T-helper 9 cell (primary cell): ENCODE results near the gene DHRS1.

Source experiments
- DNase-seq: peaks from one replicate; pipeline ENCODE4 v3.0.0-alpha.2; 2020

Gene DHRS1

GRCh38 chr14:24327303-24327702 is 27.7 kb upstream of the DHRS1 start:
- DNase-seq: no peak

DNA sequence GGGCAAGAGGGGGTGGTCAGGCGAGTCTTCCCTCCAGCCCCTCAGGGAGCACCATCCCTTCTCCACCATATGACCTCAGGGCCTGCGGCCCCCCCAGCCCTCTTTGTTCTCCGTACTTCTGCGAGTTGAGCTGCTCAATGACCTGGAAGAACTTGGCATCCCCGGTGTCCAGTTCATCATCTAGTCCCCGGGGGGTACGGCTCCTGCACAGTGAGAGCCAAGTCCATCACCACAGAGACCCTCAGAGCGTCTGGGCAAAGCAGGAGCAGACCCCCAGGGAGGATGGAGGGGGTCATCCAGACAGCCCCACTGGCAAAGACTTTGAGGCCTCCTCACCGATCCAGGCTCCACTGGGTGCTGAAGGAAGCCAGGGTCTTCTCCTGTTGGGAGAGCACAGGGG is 26.4 kb upstream of the DHRS1 start:
- no peak for DNase-seq

DNA sequence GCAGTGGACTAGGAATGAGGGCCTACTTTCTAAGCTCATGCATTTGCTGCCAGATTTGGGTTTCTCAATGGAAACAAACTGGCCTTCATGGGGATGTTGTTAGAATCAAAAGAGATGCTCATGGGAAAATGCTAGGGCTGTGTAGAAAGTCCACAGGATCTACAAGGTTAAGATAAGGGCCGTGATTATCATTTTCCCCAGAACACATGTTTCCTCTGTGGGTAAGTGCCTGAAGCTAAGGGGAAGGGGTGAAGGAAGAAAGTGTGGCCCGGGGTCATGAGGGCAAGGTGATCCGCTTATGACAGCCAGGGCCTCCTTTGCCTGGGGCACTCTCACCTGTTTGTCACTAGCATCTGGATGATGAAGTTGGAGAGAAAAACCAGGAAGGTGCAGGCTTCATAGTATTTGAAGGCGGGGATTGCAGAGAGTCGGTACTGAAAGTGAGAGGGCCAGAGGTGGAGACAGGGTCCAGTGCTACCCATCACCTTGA is 25.5 kb upstream of the DHRS1 start:
- no peak for DNase-seq

DNA sequence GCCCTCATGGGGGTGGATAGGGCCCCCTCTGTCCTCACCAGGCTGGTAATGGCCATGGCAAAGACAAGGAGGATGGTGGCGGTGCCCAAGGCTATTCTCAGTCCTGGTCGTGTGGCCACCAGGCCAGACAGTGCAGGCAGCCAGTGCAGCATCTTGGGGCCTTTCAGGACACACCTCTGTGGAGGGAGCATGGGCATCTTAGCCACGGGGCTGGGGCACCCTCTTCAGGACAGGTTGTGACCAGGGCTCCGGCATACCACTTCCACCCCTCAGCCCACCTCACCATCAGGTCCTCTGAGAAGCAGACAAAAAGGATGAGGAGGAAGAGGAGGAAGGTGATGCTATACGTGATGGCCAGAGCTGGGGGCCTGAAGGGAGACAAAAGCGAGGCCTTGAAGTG is 24.4 kb upstream of the DHRS1 start:
- no peak for DNase-seq

DNA sequence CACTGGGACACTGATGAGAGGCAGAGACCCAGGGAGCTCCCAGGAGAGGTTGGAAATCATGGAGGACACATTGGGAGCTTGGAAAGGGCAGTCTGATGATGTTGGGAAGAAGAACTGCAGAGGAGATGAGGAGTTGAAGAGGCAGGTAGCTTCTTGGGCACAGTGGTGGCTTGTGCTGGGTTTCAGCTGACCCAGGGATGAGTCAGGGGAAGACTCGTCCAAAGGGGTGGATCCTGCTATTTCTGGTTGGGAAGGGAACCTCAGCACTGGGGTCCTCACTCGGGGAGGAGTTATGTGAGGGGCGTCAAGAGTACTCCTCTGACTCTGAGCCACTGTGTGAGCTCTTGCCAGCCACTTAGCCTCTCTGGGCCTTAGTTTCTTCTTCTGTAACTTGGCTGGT is 23.8 kb upstream of the DHRS1 start:
- no peak for DNase-seq

DNA sequence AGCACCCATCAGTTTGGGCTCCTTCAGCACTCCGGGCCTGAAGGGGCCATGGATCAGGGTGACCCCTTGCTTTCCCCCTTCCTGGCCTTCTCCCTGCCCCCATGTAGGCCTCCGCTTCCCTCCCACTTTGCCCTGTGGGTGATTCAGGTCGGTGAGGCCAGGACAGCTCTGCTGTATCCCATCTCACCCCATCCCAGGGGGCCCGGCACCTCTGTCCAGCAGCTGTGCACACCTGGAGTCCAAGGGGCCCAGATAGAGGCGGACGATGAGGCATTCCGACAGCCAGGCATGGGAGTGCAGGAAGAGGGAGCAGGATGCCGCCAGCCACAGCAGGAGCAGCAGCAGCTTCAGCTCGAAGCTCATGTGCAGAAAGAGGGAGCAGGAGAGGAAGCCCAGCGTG is 23.1 kb upstream of the DHRS1 start:
- no peak for DNase-seq

DNA sequence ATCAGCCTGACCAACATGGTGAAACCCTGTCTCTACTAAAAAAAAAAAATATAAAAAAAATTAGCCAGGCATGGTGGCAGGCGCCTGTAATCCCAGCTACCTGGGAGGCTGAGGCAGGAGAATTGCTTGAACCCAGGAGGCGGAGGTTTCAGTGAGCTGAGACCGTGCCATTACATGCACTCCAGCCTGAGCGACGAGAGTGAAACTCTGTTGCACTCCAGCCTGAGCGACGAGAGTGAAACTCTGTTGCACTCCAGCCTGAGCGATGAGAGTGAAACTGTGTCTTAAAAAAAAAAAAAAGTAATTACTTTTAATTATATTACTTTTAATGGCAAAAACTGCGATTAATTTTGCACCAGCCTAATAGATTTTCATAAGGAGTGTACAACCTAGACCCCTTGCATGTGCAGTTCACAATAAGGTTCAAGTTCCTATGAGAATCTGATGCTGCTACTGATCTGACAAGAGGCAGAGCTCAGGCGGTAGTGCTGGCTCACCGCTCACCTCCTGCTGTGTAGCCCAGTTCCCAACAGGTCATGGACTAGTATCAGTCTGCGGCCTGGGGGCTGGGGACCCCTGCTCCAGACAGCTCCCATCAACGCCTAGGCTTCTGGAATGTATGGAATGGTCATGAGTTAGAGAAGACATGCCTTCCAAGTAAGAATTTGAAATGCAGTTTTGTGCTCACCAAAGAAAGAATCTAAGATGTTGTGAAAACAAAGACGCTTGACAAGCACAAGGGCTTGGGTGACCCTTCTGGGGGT is 21.8 kb upstream of the DHRS1 start:
- DNase-seq: no peak

DNA sequence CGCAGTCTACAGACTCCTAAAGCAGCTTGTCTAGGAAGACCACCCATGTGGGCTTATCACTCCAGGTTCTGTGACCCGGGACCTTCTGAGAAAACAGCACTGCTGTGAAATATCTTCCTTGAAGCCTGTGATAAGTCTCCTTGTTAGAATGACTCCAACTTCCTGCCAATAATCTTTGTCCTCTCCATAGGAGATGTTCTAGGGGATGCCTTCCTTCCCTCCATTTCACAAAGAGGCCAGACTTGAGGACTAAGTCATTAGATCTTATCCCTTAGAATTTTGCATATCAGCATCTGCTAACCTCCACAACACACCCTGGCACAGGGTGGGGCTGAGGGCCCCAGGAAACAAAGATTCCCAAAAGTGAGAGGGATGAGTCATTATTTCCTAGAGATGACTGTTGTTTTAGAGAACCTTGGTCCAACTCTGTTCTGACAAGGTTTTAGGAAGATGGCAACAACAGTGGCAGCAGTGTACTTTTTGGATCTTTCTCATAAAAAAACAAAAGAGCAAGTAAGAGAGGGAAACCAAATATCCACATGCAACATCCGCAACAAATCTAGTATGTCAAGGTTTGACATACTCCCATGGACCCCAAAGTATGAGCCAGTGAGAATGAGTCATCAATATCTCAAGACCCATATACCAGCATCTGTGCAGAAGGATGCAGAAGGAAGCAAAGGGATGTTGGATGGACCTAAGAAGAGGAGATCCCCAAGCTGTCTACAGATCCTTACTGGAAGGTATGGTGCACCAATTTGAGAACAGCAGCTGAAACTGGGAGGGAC is 17.8 kb upstream of the DHRS1 start:
- no peak for DNase-seq

- DNase-seq: no peak
These were observed 17.0 kb upstream of the DHRS1 start for GRCh38 chr14:24316597-24316950.

DNA sequence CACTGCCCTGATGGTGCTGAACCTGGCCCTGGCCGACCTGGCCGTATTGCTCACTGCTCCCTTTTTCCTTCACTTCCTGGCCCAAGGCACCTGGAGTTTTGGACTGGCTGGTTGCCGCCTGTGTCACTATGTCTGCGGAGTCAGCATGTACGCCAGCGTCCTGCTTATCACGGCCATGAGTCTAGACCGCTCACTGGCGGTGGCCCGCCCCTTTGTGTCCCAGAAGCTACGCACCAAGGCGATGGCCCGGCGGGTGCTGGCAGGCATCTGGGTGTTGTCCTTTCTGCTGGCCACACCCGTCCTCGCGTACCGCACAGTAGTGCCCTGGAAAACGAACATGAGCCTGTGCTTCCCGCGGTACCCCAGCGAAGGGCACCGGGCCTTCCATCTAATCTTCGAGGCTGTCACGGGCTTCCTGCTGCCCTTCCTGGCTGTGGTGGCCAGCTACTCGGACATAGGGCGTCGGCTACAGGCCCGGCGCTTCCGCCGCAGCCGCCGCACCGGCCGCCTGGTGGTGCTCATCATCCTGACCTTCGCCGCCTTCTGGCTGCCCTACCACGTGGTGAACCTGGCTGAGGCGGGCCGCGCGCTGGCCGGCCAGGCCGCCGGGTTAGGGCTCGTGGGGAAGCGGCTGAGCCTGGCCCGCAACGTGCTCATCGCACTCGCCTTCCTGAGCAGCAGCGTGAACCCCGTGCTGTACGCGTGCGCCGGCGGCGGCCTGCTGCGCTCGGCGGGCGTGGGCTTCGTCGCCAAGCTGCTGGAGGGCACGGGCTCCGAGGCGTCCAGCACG is 16.4 kb upstream of the DHRS1 start:
- DNase-seq: no peak

GRCh38 chr14:24315243-24315806 is 15.7 kb upstream of the DHRS1 start:
- no peak for DNase-seq

DNA sequence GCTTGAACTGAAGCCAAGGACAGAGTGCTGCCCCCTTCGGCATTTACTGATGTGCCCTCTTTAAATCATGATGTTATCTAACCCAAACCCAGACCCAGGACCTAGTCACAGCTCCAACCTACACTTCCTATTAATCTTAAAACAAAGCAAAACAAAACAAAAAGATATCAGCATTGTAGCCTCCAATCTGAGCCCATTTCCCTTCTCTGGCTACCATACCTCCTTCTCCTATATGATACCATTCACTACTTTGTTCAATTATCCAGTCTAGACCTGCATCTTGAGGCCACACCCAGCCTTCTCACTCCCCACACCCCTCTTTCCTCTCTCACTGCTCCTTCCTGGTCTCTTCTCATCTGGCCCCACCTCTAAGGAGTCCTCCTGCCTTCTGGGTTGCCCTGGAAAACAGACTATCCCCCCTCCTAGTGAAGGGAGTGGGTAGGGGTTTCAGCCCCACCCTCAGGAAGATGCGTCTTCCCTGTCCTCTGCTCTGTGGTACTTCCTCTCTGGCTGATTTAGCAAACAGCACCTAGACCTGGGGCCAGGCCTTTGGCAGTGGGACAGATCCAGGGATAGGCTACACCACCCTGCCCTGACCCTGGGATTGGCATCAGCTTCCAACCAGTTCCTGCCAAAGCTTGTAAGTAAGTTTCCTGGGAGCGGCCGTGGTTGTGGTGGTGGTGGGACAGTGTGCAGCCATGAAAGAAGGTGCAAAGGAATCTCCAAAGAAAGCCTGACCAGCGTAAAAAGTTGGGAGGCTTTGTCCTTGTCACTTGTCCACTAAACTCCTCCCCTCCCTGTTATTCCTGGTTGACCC is 15.0 kb upstream of the DHRS1 start:
- DNase-seq: no peak

- DNase-seq: no peak
These were observed 14.3 kb upstream of the DHRS1 start for GRCh38 chr14:24313913-24314312.

DNA sequence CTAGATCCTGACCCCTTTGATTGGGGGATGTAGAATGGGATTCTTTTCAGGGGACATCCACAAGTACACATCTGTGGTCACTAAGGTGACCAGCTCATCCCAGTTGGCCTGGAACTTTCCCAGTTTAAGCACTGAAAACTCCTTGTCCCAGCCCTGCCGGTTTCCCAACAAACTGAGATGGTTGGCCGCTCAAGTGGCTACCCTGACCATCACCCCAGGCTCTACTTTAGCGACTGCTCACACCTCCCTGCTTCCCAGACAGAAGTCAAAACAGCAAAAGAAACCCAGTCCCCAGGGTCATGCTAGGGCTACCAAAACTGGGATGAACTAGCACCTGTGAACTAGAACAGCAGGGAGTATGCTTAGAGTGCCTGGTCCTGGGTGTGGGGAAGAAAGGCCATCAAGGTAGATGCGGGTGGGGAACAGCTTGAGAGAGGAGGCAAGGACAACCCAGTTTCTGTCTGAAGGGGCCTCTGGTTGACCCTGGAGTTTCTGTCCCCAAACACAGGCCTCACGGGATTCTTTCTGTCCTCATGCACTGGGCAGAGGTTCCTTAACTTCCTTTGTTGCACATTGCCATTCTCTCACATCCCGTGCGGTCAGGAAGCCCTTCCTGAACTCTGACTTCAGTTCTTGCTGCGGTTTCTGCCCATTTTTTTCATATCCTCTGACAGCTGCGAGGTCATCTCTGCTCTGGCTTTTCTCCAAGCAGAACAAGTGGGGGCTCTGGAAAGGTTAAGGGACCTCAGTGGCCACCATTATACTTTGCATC is 13.3 kb upstream of the DHRS1 start:
- peak; percentile 24 for DNase-seq

- no peak for DNase-seq
These were observed 12.4 kb upstream of the DHRS1 start for GRCh38 chr14:24311837-24312615.

DNA sequence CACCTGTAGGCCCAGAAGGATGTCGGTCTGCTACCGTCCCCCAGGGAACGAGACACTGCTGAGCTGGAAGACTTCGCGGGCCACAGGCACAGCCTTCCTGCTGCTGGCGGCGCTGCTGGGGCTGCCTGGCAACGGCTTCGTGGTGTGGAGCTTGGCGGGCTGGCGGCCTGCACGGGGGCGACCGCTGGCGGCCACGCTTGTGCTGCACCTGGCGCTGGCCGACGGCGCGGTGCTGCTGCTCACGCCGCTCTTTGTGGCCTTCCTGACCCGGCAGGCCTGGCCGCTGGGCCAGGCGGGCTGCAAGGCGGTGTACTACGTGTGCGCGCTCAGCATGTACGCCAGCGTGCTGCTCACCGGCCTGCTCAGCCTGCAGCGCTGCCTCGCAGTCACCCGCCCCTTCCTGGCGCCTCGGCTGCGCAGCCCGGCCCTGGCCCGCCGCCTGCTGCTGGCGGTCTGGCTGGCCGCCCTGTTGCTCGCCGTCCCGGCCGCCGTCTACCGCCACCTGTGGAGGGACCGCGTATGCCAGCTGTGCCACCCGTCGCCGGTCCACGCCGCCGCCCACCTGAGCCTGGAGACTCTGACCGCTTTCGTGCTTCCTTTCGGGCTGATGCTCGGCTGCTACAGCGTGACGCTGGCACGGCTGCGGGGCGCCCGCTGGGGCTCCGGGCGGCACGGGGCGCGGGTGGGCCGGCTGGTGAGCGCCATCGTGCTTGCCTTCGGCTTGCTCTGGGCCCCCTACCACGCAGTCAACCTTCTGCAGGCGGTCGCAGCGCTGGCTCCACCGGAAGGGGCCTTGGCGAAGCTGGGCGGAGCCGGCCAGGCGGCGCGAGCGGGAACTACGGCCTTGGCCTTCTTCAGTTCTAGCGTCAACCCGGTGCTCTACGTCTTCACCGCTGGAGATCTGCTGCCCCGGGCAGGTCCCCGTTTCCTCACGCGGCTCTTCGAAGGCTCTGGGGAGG is 11.3 kb upstream of the DHRS1 start, which contains the start of gene LTB4R:
LTB4R (plus strand) TSS at position 857 of the 959 bp plus-strand sequence. CDS start 4,150 bp downstream, outside the sequence.
- peak; percentile 54 for DNase-seq

DNA sequence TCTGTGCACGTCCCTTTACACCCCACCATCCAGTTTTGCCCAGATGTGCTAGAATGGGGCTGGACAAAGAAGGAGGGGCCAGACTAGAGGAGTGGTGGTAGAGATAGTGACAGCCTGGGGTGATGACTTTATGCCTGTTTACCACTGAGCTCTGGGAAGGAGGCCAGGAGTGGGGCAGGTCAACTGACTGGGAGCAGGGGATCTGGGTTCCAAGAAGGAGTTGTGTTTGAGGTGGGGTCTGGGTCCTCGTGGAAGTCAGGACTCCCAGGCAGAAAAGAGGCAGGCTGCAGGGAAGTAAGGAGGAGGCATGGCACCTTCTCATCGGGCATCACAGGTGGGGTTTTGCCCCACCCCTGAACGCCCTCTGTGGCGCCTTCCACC is 10.7 kb upstream of the DHRS1 start:
- DNase-seq: no peak

GRCh38 chr14:24309538-24310264 is 10.1 kb upstream of the DHRS1 start, which contains the start of gene LTB4R2:
TSS of gene LTB4R2 (plus strand) at chr14:24310140. CDS start at chr14:24310665, 525 bp downstream.
- no peak for DNase-seq
